Raji (cell line): ENCODE data around the gene LRRC75B.

Experiments
- POLR2A ChIP-seq: IDR thresholded peaks from 2 replicates; pipeline ENCODE4 v1.6.1; 2011; ENCODE audit warnings: low read depth, low read length, control low read depth; ENCODE audit not compliant: insufficient read depth

LRRC75B gene

GRCh38 chr22:24550028-24550901 lies 42.6 kb downstream of the LRRC75B start:
- TF ChIP-seq POLR2A, result no peak

GRCh38 chr22:24548812-24549211 lies 44.1 kb downstream of the LRRC75B start:
- TF ChIP-seq POLR2A, result no peak

- TF ChIP-seq POLR2A, result no peak
These were observed 49.1 kb downstream of the LRRC75B start for GRCh38 chr22:24543679-24544243.

- no peak for TF ChIP-seq POLR2A
These were observed 49.7 kb downstream of the LRRC75B start for GRCh38 chr22:24543185-24543601.

- TF ChIP-seq POLR2A, result no peak
These were observed 50.2 kb downstream of the LRRC75B start for GRCh38 chr22:24542641-24543040.

GRCh38 chr22:24541681-24542515 lies 51.0 kb downstream of the LRRC75B start:
- no peak for TF ChIP-seq POLR2A

GRCh38 chr22:24540470-24540869 lies 52.4 kb downstream of the LRRC75B start:
- TF ChIP-seq POLR2A, result no peak

- no peak for TF ChIP-seq POLR2A
These were observed 56.8 kb downstream of the LRRC75B start for GRCh38 chr22:24536089-24536488.
